Peyer's patch (tissue), 4 donors: Measurements from ENCODE around the gene DEFB110. TPM values are rescaled to one million over a fixed set of nuclear protein-coding genes. Genes with fewer than 3 reads are reported as not detected.

Source experiments
- DNase-seq, 3 donors: peaks; one replicate each; pipeline ENCODE4 v3.0.0-alpha.2; 2017 to 2019
- H3K27ac ChIP-seq, 4 donors: fragments of 200-600 bp; sonication (generic); one replicate each; pipeline ENCODE4 v1.5.1; 2016 to 2019
- H3K27me3 ChIP-seq, 2 donors: fragments of 200-600 bp; sonication (generic); one replicate each; pipeline ENCODE4 v1.5.1; 2019
- H3K36me3 ChIP-seq, 3 donors: fragments of 200-600 bp; sonication (generic); one replicate each; pipeline ENCODE4 v1.5.1; 2016 to 2019
- H3K4me1 ChIP-seq, 4 donors: fragments of 200-600 bp; sonication (generic); one replicate each; pipeline ENCODE4 v1.5.1; 2016 to 2019
- H3K4me3 ChIP-seq, 4 donors: fragments of 200-600 bp; sonication (generic); 1 replicate in 3 of 4; 2 replicates in 1 of 4; pipeline ENCODE4 v1.5.1; 2016 to 2019; ENCODE audit warnings: mild to moderate bottlenecking in 1 of 4
- H3K9me3 ChIP-seq, 4 donors: fragments of 200-600 bp; sonication (generic); one replicate each; pipeline ENCODE4 v1.5.1; 2016 to 2019; ENCODE audit warnings: mild to moderate bottlenecking in 1 of 4
- POLR2A ChIP-seq, 2 donors: fragments of 450-650 bp; IDR thresholded peaks; one replicate each; pipeline ENCODE4 v1.5.1; 2017; ENCODE audit warnings: antibody characterized with exemption in 2 of 2, mild to moderate bottlenecking in 2 of 2, moderate library complexity in 2 of 2
- total RNA-seq, 4 donors: library from RNA; depleted of rRNA; stranded (reverse); fragments of >200 nt; gene quantifications; one replicate each; pipeline ENCODE4 v1.1.0, GENCODE V29; 2016
- TF ChIP-seq, protein P1 (sequence below), 6 experiments: fragments of 450-650 bp in 4 of 6; fragments of 200-600 bp in 2 of 6; sonication (generic) in 1 of 6; IDR thresholded peaks; one replicate each; pipeline ENCODE4 v1.5.1; 2017 to 2019; ENCODE audit warnings: antibody characterized with exemption in 6 of 6, mild to moderate bottlenecking in 3 of 6, moderate library complexity in 1 of 6

The DEFB110 gene
- total RNA-seq, 4 donors from 2014 or later = not detected

GRCh38 chr6:50030777-50031562 is 9.2 kb upstream of the DEFB110 start:
- no peaks in the 10 kb centered on the region for H3K27me3 ChIP-seq
- no peaks in the 10 kb centered on the region for H3K4me1 ChIP-seq
- no peak overlapping the region for H3K27ac ChIP-seq
- no peaks in the 10 kb centered on the region for H3K36me3 ChIP-seq
- no peaks in the 10 kb centered on the region for H3K9me3 ChIP-seq
- no peak for DNase-seq
- H3K4me3 ChIP-seq = no peak overlapping the region
- TF ChIP-seq, protein P1, sequence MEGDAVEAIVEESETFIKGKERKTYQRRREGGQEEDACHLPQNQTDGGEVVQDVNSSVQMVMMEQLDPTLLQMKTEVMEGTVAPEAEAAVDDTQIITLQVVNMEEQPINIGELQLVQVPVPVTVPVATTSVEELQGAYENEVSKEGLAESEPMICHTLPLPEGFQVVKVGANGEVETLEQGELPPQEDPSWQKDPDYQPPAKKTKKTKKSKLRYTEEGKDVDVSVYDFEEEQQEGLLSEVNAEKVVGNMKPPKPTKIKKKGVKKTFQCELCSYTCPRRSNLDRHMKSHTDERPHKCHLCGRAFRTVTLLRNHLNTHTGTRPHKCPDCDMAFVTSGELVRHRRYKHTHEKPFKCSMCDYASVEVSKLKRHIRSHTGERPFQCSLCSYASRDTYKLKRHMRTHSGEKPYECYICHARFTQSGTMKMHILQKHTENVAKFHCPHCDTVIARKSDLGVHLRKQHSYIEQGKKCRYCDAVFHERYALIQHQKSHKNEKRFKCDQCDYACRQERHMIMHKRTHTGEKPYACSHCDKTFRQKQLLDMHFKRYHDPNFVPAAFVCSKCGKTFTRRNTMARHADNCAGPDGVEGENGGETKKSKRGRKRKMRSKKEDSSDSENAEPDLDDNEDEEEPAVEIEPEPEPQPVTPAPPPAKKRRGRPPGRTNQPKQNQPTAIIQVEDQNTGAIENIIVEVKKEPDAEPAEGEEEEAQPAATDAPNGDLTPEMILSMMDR (IDR thresholded peaks at IDR 0.05) = peak in 1 of 6 experiments; percentile 4
- TF ChIP-seq POLR2A (IDR thresholded peaks at IDR 0.05) = no peak

- TF ChIP-seq, protein P1 (IDR thresholded peaks at IDR 0.05) = no peak
- no peak for TF ChIP-seq POLR2A (IDR thresholded peaks at IDR 0.05)
- DNase-seq = no peak
- H3K9me3 ChIP-seq = no peaks in the 10 kb centered on the region
- no peaks in the 10 kb centered on the region for H3K4me1 ChIP-seq
- no peaks in the 10 kb centered on the region for H3K27me3 ChIP-seq
- H3K27ac ChIP-seq = no peak overlapping the region
- H3K4me3 ChIP-seq = no peak overlapping the region
- H3K36me3 ChIP-seq = no peaks in the 10 kb centered on the region
Measured at GRCh38 chr6:50030350-50030749, 8.6 kb upstream of the DEFB110 start.

GRCh38 chr6:50025258-50025657 is 3.5 kb upstream of the DEFB110 start:
- no peaks in the 10 kb centered on the region for H3K36me3 ChIP-seq
- no peak for DNase-seq
- TF ChIP-seq, protein P1 (IDR thresholded peaks at IDR 0.05) = no peak
- no peak for TF ChIP-seq POLR2A (IDR thresholded peaks at IDR 0.05)
- no peak overlapping the region for H3K27ac ChIP-seq
- no peak overlapping the region for H3K4me3 ChIP-seq
- H3K9me3 ChIP-seq = no peaks in the 10 kb centered on the region
- no peaks in the 10 kb centered on the region for H3K4me1 ChIP-seq
- H3K27me3 ChIP-seq = no peaks in the 10 kb centered on the region

DNA sequence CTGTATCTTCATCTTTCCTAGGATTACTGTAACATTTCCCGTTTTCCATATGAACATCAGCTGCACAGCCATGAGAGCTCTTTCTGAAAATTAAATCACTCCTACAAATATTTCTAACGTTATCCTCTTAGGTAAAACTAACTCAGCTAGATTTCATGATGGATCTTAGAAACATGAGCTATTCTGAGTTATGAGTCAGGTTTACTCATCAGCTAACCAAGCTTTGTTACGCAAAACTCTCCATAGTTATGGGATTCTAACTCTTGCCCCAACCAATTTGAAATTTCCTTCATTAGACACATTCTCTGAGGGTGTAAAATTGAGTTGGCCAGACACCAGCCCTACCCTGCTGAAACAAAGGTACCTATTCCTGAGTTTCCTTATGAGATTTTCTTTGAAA is 14.0 kb downstream of the DEFB110 start:
- Histone ChIP-seq H3K4me3 (no peak overlapping the region), H3K36me3 (no peaks in the 10 kb centered on the region), H3K4me1 (no peaks in the 10 kb centered on the region), H3K9me3 (no peaks in the 10 kb centered on the region), H3K27ac (no peak overlapping the region), H3K27me3 (no peaks in the 10 kb centered on the region)
- TF ChIP-seq, protein P1 (IDR thresholded peaks at IDR 0.05) = no peak
- no peak for TF ChIP-seq POLR2A (IDR thresholded peaks at IDR 0.05)
- DNase-seq = no peak

GRCh38 chr6:50003139-50003538 is 18.7 kb downstream of the DEFB110 start:
- no peak for TF ChIP-seq POLR2A (IDR thresholded peaks at IDR 0.05)
- TF ChIP-seq, protein P1 (IDR thresholded peaks at IDR 0.05) = no peak
- Histone ChIP-seq H3K27ac (no peak overlapping the region), H3K27me3 (no peaks in the 10 kb centered on the region), H3K36me3 (no peaks in the 10 kb centered on the region), H3K4me3 (no peak overlapping the region), H3K9me3 (no peaks in the 10 kb centered on the region), H3K4me1 (no peaks in the 10 kb centered on the region)
- DNase-seq = no peak
